Measurements from ENCODE around the gene NFE2L2.

The NFE2L2 gene

DNA sequence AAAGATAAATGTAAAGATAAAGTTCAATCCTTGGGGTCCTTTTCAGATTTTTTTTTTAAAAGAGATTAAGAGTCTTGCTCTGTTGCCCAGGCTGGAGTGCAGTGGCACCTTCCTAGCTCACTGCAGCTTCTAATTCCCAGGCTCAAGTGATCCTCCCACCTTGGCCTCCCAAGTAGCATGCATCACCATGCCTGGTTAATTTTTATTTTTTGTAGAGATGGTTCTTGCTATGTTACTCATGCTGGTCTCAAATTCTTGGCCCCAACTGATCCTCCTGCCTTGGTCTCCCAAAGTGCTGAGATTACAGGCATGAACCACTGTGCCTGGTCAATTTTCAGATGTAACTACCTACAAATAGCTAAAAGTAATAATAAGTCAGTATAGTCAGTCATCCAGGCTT lies 21.1 kb downstream of the NFE2L2 start:
- peak overlapping the region; percentile 92 for H3K27ac ChIP-seq
- POLR2A ChIA-PET (ENCODE audit: low non-redundant PET) = no interaction called here
- CTCF ChIA-PET = no interaction called here
- no peak for DNase-seq (ENCODE audit: low spot score)
- TF ChIP-seq, protein P1, sequence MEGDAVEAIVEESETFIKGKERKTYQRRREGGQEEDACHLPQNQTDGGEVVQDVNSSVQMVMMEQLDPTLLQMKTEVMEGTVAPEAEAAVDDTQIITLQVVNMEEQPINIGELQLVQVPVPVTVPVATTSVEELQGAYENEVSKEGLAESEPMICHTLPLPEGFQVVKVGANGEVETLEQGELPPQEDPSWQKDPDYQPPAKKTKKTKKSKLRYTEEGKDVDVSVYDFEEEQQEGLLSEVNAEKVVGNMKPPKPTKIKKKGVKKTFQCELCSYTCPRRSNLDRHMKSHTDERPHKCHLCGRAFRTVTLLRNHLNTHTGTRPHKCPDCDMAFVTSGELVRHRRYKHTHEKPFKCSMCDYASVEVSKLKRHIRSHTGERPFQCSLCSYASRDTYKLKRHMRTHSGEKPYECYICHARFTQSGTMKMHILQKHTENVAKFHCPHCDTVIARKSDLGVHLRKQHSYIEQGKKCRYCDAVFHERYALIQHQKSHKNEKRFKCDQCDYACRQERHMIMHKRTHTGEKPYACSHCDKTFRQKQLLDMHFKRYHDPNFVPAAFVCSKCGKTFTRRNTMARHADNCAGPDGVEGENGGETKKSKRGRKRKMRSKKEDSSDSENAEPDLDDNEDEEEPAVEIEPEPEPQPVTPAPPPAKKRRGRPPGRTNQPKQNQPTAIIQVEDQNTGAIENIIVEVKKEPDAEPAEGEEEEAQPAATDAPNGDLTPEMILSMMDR (conservative IDR thresholded peaks at IDR 0.05; ENCODE audit: low read depth) = no peak

DNA sequence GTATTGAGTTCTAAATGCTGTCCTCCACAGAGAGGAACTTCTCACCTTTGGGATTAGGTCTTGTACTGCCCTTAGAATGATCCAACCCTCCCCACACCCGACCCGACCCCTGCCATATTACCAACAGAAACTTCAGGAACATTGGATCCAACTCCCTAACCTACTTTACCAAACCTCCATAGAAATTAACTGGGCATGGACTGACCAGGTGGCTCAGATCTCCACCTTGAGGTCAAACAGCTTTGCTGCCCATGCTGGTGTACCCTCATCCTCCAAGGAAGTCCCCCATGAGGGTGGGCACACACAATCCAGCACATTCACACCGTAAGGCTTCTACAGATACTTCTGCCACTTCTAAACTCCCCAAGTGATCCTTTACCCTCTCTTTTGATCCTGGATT lies 21.5 kb downstream of the NFE2L2 start:
- peak overlapping the region; percentile 92 for H3K27ac ChIP-seq
- ChIA-PET CTCF (no interaction called here), POLR2A (ENCODE audit: low non-redundant PET) (no interaction called here)
- no peak for DNase-seq (ENCODE audit: low spot score)
- TF ChIP-seq, protein P1 (conservative IDR thresholded peaks at IDR 0.05; ENCODE audit: low read depth) = no peak

DNA sequence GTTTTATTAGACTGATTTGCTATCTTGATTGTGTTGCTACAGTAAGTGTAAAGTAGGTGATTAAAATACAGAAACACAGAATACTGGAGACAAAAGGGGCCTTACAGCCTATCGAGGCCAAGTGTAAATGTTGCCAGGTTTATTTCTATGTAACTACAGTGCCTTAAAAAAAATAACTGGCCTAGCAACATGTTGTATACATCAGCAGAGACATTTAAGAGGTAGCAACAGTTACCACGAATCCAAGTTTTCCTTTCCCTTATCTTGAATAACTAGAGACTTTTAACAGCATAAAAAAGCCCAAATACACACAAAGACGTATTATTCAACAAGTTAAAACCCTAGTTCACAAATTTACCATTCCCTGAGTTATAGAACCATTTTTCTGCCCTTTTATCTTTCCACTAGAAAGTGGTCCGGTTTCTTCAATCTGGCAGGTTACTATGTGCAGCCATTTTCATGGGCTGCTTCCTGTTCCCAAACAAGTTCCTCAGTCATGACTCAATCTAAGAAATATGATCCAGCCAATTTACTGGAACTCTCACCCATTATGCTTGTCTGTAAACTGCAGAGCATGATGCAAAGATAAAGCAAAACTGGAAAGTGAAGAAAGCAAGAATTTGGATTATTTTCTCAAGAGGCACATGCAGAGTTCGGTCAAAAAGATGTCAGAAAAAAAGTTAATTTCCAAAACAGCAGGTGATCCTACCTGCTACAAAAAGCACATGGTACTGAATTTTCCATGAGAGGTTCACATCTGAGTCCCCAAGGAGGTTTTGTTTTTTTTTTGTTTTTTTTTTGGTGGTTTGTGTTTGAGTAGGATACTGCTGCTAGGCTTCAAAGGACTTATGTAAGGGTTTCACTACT lies 22.2 kb downstream of the NFE2L2 start:
- ChIA-PET POLR2A (ENCODE audit: low non-redundant PET) (no interaction called here), CTCF (no interaction called here)
- DNase-seq (ENCODE audit: low spot score) = peak; percentile 91
- peak overlapping the region; percentile 92 for H3K27ac ChIP-seq
- TF ChIP-seq, protein P1 (conservative IDR thresholded peaks at IDR 0.05; ENCODE audit: low read depth) = no peak

DNA sequence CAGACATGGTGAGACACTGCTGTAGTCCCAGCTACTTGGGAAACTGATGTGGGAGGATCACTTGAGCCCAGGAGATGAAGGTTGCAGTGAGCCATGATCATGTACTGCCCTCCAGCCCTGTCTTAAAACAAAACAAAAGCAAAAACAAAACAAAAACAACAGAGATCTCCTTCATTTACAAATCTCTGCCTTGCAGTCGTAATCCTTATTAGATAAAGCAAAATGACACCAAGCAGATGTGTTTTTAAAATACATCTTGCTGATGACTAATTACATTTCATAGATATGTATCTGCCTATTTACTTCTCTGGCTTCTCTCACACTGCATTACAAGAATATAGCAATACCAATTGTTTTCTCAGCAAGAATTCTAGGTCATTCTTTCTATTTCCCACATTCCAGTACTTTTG lies 22.8 kb downstream of the NFE2L2 start:
- DNase-seq (ENCODE audit: low spot score) = no peak
- ChIA-PET POLR2A (ENCODE audit: low non-redundant PET) (no interaction called here), CTCF (no interaction called here)
- H3K27ac ChIP-seq = peak overlapping the region; percentile 66
- TF ChIP-seq, protein P1 (conservative IDR thresholded peaks at IDR 0.05; ENCODE audit: low read depth) = no peak

DNA sequence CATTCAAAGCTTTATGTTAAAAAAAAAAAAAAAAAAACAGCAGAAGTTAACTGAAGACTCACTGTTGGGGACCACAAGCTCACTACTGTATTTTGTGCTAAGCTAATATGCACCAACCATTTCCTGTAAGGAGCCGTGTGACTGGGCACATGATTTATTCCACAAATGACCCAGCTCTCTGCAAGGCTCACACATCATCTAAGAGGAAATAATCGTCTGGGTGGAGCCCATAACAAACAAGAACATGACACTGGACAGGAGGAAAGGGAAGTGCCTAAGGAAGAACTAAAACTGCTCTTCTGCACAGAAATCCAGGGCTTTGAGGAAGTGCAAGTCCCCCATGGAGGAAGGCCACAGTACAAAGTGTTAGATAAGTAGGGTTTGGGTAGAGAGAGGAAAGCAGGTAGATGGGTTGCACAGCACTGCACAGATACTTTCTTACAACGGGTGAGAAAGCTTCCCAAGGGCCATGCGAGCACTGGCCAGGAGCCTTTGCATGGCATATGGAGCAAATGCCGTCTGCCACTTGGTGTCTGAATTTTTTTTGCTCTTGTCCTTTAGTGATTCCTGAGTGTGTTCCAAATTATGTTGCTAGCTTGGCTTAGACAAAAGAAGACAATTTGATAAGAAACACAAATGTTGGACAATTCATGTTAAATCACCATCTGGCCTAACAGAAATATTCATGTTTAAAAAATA lies 24.4 kb downstream of the NFE2L2 start:
- CTCF ChIA-PET = interaction anchor here (0.7 kb wide), 2 partner anchors 76 to 940 kb away, joined by 3 to 5 read pairs; no protein-coding TSS in a partner anchor
- H3K27ac ChIP-seq = peak overlapping the region; percentile 56
- no peak for DNase-seq (ENCODE audit: low spot score)
- TF ChIP-seq, protein P1 (conservative IDR thresholded peaks at IDR 0.05; ENCODE audit: low read depth) = no peak
- POLR2A ChIA-PET (ENCODE audit: low non-redundant PET) = no interaction called here

DNA sequence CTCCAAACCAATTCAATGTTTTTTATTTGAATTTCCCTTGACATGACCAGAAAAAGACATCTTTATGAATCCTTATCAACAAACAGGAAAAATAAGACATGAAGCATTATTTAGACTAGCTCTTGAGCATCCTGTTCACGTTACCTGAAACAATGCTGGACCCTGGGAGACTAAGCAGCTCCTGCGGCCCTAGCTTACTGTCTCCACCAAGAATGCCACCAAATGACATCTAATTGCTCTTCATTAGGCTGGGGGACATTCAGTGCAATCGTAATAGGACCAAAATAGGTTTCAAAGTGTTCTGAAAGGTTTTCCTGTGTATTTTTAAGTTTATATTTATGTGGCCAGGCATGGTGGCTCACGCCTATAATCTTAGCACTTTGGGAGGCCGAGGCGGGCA lies 25.5 kb downstream of the NFE2L2 start:
- ChIA-PET CTCF (interaction anchor here (0.7 to 1.1 kb wide), 2 partner anchors 74 to 75 kb away, joined by 3 to 5 read pairs; no protein-coding TSS in a partner anchor), POLR2A (ENCODE audit: low non-redundant PET) (no interaction called here)
- DNase-seq (ENCODE audit: low spot score) = no peak
- TF ChIP-seq, protein P1 (conservative IDR thresholded peaks at IDR 0.05; ENCODE audit: low read depth) = no peak
- H3K27ac ChIP-seq = peak overlapping the region; percentile 48
